22Rv1 (cell line): ENCODE results near the gene PGLYRP3.

ENCODE experiments used
- H3K27ac ChIP-seq: fragments of 450-650 bp; 2 replicates; pipeline ENCODE4 v1.5.1; 2017
- CTCF ChIP-seq: fragments of 450-650 bp; IDR thresholded peaks from 2 replicates; pipeline ENCODE4 v1.5.1; 2017; ENCODE audit warnings: mild to moderate bottlenecking
- ZFX ChIP-seq: fragments of 450-650 bp; IDR thresholded peaks from 2 replicates; pipeline ENCODE4 v1.6.1; 2017; ENCODE audit warnings: antibody characterized with exemption, borderline replicate concordance

Gene PGLYRP3

GRCh38 chr1:153251562-153251961 is 61.2 kb downstream of the PGLYRP3 start:
- no peak overlapping the region for H3K27ac ChIP-seq
- TF ChIP-seq CTCF (no peak), ZFX (no peak)

- H3K27ac ChIP-seq = no peak overlapping the region
- TF ChIP-seq ZFX (no peak), CTCF (no peak)
Measured at GRCh38 chr1:153251087-153251486, 61.7 kb downstream of the PGLYRP3 start.

GRCh38 chr1:153250166-153250565 is 62.6 kb downstream of the PGLYRP3 start:
- no peak for TF ChIP-seq CTCF
- TF ChIP-seq ZFX = no peak
- no peak overlapping the region for H3K27ac ChIP-seq

GRCh38 chr1:153248176-153248879 is 64.4 kb downstream of the PGLYRP3 start:
- no peak overlapping the region for H3K27ac ChIP-seq
- TF ChIP-seq ZFX (no peak), CTCF (no peak)
